Measurements from ENCODE around the gene CREB5. TPM values are rescaled to one million over a fixed set of nuclear protein-coding genes. Genes with fewer than 3 reads are reported as not detected.

The CREB5 gene
- total and polyA plus RNA-seq, 2 experiments from 2014 or later: 2.4 to 4.4 TPM

DNA sequence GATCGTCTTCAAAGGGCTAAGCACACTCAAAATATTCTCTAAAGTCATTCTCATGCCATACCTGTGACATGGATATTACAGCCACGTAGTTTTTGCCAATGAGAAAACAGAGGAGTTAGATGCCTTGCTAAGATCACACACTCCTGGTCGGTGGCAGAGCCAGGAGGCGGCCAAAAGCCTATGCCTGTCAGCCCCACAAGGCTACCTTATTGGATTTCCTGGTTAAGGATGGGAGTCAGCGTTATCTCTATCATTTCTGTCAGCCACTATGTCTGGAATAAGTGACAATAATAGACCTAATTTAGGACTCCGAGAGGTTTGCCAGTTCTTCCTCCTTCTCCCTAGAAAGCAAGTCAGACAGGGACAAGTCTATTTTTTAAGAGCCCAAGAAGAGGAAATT lies 295.0 kb downstream of the CREB5 start (continued):
- TF ChIP-seq, protein P1, sequence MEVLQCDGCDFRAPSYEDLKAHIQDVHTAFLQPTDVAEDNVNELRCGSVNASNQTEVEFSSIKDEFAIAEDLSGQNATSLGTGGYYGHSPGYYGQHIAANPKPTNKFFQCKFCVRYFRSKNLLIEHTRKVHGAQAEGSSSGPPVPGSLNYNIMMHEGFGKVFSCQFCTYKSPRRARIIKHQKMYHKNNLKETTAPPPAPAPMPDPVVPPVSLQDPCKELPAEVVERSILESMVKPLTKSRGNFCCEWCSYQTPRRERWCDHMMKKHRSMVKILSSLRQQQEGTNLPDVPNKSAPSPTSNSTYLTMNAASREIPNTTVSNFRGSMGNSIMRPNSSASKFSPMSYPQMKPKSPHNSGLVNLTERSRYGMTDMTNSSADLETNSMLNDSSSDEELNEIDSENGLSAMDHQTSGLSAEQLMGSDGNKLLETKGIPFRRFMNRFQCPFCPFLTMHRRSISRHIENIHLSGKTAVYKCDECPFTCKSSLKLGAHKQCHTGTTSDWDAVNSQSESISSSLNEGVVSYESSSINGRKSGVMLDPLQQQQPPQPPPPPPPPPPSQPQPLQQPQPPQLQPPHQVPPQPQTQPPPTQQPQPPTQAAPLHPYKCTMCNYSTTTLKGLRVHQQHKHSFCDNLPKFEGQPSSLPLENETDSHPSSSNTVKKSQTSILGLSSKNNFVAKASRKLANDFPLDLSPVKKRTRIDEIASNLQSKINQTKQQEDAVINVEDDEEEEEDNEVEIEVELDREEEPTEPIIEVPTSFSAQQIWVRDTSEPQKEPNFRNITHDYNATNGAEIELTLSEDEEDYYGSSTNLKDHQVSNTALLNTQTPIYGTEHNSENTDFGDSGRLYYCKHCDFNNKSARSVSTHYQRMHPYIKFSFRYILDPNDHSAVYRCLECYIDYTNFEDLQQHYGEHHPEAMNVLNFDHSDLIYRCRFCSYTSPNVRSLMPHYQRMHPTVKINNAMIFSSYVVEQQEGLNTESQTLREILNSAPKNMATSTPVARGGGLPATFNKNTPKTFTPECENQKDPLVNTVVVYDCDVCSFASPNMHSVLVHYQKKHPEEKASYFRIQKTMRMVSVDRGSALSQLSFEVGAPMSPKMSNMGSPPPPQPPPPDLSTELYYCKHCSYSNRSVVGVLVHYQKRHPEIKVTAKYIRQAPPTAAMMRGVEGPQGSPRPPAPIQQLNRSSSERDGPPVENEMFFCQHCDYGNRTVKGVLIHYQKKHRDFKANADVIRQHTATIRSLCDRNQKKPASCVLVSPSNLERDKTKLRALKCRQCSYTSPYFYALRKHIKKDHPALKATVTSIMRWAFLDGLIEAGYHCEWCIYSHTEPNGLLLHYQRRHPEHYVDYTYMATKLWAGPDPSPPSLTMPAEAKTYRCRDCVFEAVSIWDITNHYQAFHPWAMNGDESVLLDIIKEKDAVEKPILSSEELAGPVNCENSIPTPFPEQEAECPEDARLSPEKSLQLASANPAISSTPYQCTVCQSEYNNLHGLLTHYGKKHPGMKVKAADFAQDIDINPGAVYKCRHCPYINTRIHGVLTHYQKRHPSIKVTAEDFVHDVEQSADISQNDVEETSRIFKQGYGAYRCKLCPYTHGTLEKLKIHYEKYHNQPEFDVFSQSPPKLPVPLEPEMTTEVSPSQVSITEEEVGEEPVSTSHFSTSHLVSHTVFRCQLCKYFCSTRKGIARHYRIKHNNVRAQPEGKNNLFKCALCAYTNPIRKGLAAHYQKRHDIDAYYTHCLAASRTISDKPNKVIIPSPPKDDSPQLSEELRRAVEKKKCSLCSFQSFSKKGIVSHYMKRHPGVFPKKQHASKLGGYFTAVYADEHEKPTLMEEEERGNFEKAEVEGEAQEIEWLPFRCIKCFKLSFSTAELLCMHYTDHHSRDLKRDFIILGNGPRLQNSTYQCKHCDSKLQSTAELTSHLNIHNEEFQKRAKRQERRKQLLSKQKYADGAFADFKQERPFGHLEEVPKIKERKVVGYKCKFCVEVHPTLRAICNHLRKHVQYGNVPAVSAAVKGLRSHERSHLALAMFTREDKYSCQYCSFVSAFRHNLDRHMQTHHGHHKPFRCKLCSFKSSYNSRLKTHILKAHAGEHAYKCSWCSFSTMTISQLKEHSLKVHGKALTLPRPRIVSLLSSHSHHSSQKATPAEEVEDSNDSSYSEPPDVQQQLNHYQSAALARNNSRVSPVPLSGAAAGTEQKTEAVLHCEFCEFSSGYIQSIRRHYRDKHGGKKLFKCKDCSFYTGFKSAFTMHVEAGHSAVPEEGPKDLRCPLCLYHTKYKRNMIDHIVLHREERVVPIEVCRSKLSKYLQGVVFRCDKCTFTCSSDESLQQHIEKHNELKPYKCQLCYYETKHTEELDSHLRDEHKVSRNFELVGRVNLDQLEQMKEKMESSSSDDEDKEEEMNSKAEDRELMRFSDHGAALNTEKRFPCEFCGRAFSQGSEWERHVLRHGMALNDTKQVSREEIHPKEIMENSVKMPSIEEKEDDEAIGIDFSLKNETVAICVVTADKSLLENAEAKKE (CRISPR knock-in tag; IDR thresholded peaks at IDR 0.05): no peak
- TF ChIP-seq POLR2AphosphoS5 (IDR thresholded peaks at IDR 0.05; ENCODE audit: low read depth): no peak
- TF ChIP-seq, protein P2, sequence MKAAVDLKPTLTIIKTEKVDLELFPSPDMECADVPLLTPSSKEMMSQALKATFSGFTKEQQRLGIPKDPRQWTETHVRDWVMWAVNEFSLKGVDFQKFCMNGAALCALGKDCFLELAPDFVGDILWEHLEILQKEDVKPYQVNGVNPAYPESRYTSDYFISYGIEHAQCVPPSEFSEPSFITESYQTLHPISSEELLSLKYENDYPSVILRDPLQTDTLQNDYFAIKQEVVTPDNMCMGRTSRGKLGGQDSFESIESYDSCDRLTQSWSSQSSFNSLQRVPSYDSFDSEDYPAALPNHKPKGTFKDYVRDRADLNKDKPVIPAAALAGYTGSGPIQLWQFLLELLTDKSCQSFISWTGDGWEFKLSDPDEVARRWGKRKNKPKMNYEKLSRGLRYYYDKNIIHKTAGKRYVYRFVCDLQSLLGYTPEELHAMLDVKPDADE (IDR thresholded peaks at IDR 0.05): no peak
- no peak for TF ChIP-seq CREB1 (CRISPR knock-in tag; IDR thresholded peaks at IDR 0.05; ENCODE audit: low read depth)
- TF ChIP-seq, protein P3, sequence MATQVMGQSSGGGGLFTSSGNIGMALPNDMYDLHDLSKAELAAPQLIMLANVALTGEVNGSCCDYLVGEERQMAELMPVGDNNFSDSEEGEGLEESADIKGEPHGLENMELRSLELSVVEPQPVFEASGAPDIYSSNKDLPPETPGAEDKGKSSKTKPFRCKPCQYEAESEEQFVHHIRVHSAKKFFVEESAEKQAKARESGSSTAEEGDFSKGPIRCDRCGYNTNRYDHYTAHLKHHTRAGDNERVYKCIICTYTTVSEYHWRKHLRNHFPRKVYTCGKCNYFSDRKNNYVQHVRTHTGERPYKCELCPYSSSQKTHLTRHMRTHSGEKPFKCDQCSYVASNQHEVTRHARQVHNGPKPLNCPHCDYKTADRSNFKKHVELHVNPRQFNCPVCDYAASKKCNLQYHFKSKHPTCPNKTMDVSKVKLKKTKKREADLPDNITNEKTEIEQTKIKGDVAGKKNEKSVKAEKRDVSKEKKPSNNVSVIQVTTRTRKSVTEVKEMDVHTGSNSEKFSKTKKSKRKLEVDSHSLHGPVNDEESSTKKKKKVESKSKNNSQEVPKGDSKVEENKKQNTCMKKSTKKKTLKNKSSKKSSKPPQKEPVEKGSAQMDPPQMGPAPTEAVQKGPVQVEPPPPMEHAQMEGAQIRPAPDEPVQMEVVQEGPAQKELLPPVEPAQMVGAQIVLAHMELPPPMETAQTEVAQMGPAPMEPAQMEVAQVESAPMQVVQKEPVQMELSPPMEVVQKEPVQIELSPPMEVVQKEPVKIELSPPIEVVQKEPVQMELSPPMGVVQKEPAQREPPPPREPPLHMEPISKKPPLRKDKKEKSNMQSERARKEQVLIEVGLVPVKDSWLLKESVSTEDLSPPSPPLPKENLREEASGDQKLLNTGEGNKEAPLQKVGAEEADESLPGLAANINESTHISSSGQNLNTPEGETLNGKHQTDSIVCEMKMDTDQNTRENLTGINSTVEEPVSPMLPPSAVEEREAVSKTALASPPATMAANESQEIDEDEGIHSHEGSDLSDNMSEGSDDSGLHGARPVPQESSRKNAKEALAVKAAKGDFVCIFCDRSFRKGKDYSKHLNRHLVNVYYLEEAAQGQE (IDR thresholded peaks at IDR 0.05; ENCODE audit: unreplicated experiment): no peak
